ENCODE data around the gene TMC4.
"Not testable (repeated sequence)": the region's sequence is repeated elsewhere in the genome, so short reads cannot be mapped to it uniquely, and the experiment has no call there.

DNA sequence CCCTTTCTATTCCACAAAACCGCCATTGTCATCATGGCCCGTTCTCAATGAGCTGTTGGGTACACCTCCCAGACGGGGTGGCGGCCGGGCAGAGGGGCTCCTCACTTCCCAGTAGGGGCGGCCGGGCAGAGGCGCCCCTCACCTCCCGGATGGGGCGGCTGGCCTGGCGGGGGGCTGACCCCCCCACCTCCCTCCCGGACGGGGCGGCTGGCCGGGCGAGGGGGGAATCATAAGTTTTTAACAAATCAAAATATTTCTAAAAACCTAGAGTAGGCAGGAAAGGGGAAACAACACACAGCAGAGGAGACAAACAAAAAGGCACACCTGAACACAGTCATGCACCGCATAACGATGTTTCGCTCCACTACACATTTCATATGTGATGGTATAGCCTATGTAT lies 41.8 kb upstream of the TMC4 start:
- TF ChIP-seq, protein P1, sequence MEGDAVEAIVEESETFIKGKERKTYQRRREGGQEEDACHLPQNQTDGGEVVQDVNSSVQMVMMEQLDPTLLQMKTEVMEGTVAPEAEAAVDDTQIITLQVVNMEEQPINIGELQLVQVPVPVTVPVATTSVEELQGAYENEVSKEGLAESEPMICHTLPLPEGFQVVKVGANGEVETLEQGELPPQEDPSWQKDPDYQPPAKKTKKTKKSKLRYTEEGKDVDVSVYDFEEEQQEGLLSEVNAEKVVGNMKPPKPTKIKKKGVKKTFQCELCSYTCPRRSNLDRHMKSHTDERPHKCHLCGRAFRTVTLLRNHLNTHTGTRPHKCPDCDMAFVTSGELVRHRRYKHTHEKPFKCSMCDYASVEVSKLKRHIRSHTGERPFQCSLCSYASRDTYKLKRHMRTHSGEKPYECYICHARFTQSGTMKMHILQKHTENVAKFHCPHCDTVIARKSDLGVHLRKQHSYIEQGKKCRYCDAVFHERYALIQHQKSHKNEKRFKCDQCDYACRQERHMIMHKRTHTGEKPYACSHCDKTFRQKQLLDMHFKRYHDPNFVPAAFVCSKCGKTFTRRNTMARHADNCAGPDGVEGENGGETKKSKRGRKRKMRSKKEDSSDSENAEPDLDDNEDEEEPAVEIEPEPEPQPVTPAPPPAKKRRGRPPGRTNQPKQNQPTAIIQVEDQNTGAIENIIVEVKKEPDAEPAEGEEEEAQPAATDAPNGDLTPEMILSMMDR (IDR thresholded peaks at IDR 0.05): not testable (repeated sequence)
- not testable (repeated sequence) for TF ChIP-seq POLR2A, EP300 (IDR thresholded peaks at IDR 0.05)

All from ovary (tissue), 3 donors.